H1 (cell line): Measurements from ENCODE around the gene TAS1R3.

ENCODE experiments used
- ASH2L ChIP-seq: fragments of 200-600, 300-600 bp; sonication (generic); IDR thresholded peaks from one replicate; pipeline ENCODE4 v1.7.1; 2017; ENCODE audit warnings: low read length
- CTCF ChIP-seq, 3 experiments: IDR thresholded peaks; 1 replicate in 2 of 3; 2 replicates in 1 of 3; pipeline versions ENCODE4 v1.5.1 to v1.6.1; 2011; ENCODE audit warnings: low read length in 3 of 3, mild to moderate bottlenecking in 3 of 3, inconsistent platforms in 2 of 3, low read depth in 1 of 3, moderate library complexity in 1 of 3; ENCODE audit not compliant: insufficient read depth in 1 of 3; ENCODE audit errors: control extremely low read depth in 1 of 3
- EGR1 ChIP-seq: IDR thresholded peaks from 2 replicates; pipeline ENCODE4 v1.6.1; 2011; ENCODE audit warnings: low read depth, low read length, borderline replicate concordance
- GABPA ChIP-seq: IDR thresholded peaks from 2 replicates; pipeline ENCODE4 v1.6.1; 2011; ENCODE audit warnings: mild to moderate bottlenecking, low read length, moderate library complexity, borderline replicate concordance; ENCODE audit not compliant: insufficient read depth
- GTF2F1 ChIP-seq: IDR thresholded peaks from 2 replicates; pipeline ENCODE4 v1.6.1; 2012; ENCODE audit warnings: low read depth, low read length, improper control_type of control experiment, borderline replicate concordance
- JUN ChIP-seq: IDR thresholded peaks from 2 replicates; pipeline ENCODE4 v1.6.1; 2011; ENCODE audit warnings: low read depth, mild to moderate bottlenecking, improper control_type of control experiment, low read length
- RAD21 ChIP-seq, 2 experiments: IDR thresholded peaks in 1 of 2; conservative IDR thresholded peaks in 1 of 2; 2 replicates each; pipeline ENCODE4 v1.6.1; 2011; ENCODE audit warnings: low read depth in 2 of 2, low read length in 2 of 2, improper control_type of control experiment in 1 of 2, inconsistent platforms in 1 of 2, mild to moderate bottlenecking in 1 of 2, moderate library complexity in 1 of 2
- TEAD4 ChIP-seq: IDR thresholded peaks from 2 replicates; pipeline ENCODE4 v1.6.1; 2012; ENCODE audit warnings: low read depth, low read length, inconsistent platforms, mixed read lengths
- YY1 ChIP-seq: IDR thresholded peaks from 2 replicates; pipeline ENCODE4 v1.6.1; 2011; ENCODE audit warnings: low read depth, mild to moderate bottlenecking, low read length
- ZNF274 ChIP-seq: IDR thresholded peaks from 2 replicates; pipeline ENCODE4 v1.7.0; 2012; ENCODE audit warnings: low read length, borderline replicate concordance; ENCODE audit errors: extremely low read depth

- TF ChIP-seq JUN (no peak), EGR1 (no peak), RAD21 (IDR thresholded peaks at IDR 0.05 in 1 of 2, conservative IDR thresholded peaks at IDR 0.05 in 1 of 2; ENCODE audit: low read depth in 2 of 2, low read length in 2 of 2) (no peak), YY1 (no peak), GTF2F1 (no peak), GABPA (no peak), ZNF274 (no peak), CTCF (IDR thresholded peaks at IDR 0.05; ENCODE audit: control extremely low read depth in 1 of 3, insufficient read depth in 1 of 3, low read depth in 1 of 3, low read length in 3 of 3) (no peak), TEAD4 (no peak), ASH2L (no peak)
These were observed 36.2 kb downstream of the TAS1R3 start for GRCh38 chr1:1367315-1367714.
